Iris pigment epithelial cell (primary cell): ENCODE measurements around the gene FAM131A.

Source experiments
- DNase-seq: peaks from one replicate; pipeline ENCODE4 v3.0.0-alpha.2; 2011; ENCODE audit warnings: low read depth

Gene FAM131A

DNA sequence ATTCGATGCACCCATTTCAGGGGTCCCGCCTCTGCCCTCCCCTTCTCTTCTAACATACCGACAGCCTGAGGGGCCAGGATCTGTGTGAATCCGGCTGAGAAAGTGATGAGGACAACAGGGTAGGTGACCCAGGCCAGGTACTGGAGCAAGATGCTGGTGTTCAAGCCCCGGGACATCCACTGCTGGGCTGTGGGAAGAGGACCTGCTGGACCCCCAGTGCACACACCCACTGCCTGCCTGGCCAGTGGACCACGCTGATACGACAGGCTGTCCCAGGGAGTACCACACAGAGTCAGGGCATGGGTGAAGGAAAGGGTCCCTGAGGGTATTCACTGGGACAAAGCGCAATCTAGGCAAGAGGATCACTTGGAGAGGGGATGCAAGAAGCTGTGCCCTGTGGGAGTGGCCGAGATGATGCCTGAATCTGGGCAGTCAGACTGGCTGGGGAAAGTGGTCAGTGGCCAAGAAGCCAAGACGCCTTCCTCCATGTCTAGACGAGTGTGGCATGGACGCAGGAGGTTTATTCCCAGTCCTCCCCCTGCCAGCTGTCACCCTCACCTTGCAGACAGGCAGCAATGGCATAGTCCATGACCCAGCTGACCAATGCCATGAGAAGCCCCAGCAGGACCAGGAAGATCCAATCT, 20.8 kb downstream of the FAM131A start:
- DNase-seq = no peak

DNA sequence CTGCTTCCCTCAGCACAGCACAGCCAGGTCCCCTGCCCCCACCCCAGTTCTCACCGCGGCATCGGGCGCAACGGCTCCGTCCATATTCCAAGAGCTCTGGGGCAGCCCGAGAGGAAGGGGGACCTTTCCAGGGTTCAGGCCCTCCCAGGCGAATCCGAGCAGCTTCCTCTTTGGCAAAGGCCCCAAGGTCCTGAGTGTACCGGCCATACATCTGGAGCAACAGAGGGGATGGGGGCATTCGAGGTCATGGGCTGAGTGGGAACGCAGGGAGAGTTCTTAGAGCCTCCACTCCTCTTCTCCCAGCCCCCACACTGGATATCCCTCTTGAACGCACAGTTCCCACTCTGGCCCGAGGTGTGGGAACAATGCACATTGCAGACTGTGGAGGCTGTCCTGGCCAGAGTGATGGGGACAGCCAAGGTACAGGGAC, 21.5 kb downstream of the FAM131A start:
- DNase-seq = no peak

DNA sequence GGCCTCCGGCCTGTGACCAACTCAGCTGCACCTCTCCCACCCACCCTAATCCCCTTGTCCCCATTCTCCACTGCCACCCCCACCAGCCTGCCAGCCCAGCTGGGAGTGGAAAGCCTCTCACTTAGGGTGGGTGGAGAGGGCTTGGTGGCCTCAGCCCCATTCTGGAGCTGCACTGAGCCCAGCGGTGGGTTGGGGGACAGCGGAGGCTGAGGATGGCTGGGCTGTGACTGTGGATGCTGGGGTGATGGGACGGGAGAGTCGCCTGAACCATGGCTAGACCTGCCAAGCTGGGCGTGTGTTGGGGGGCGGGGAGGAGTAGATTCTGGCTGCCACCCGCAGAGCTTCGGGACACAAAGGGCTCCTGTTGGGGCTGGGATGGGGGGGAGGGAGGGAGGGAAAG, 22.2 kb downstream of the FAM131A start:
- DNase-seq = no peak

DNA sequence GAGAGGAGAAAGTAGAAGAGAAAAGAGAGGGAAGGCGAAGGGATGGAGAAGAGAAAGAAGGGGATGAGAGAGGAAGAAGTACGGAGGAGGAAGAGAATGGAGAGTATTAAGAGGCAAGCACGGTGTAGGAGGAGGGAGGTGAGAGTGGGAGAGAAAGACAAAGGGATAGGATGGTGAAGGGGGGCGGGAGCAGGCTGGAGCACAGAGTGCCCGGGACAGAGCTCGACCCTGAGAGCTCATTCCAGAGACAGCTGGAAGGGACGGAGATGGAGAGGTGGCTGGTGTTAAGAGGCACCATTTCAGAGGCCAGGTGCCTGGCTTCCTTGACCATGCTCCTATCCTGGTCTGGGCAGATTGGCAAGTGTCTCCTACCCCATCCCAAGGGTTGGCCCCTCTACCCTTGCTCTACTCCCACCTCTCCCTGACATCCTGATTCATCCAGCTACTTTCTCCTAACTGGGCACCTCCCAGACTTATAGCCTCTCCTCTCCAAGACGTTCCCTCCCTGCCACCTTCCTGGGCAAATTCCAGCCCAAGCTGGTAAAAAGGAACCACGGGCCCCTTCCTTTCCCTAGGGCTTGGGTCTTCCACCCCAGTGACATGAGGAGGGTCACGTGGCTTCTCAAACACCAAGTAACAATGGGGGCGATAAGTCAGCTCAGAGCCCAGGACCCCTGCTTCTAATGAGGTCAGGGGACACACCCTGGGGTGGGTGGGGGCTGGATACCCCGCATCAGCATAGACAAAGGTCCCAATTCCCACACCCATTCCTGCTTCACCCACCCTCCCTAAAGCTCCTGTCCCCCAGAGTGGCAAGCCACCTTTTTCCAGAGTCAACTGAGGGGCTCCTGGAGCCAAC, 22.9 kb downstream of the FAM131A start:
- DNase-seq = no peak

DNA sequence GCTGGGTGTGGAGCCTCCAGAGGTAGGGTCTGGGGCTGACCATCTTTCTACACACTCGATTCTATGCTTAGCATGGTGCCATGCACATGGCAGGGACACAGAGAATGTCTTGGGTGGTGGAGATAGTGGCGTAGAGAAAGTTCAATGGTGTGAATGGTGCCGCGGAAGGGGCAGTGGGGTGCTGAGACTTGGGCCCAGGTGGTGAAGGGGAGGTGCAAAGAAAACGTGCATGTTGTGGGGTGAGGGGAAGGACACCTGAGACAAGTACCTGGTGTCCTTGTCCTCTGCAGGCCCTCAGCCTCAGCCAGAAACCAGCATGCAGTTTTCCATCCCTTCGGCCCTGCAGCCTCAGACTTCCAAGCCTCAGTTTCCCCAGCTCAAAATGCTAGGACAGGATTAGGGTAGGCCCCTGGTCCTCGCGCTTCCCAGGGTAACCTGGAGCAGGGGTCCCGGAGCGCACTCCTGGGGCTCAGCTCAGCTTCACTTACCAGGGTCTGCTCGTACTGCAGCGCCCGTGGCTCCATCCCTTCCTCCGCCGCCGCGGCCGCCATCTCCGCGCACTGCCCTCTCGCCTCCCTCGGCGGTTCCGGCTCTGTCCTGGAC, 23.6 kb downstream of the FAM131A start:
- DNase-seq = no peak

DNA sequence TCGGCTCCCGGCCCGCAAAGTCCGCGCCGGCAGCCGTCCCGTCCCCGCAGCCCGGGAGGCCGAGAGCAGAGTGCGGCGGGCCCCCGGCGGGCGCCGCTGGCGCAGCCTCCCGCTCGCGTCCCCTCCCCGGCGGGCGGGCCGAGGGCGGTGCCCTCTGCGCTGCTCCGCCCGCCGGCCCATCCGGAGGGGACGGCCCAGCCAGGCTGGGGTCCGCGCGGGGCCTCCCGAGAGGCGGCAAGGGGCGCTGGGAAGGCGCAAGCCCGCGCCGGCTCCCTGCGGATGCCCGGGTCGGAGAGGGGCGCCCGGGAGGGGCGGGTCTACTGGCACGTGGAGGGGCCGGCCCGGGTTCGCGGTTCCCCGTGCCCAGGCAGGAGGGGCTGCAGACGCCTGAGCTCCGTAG, 24.1 kb downstream of the FAM131A start, which contains the start of the genes CLCN2 and POLR2H:
Gene CLCN2 (minus strand): TSS at position 74 of the 400 bp plus-strand sequence. CDS start 126 bp downstream, outside the sequence.
Gene POLR2H (plus strand): TSS at position 179 of the 400 bp plus-strand sequence. CDS start 1,783 bp downstream, outside the sequence.
- DNase-seq = peak; percentile 21

DNA sequence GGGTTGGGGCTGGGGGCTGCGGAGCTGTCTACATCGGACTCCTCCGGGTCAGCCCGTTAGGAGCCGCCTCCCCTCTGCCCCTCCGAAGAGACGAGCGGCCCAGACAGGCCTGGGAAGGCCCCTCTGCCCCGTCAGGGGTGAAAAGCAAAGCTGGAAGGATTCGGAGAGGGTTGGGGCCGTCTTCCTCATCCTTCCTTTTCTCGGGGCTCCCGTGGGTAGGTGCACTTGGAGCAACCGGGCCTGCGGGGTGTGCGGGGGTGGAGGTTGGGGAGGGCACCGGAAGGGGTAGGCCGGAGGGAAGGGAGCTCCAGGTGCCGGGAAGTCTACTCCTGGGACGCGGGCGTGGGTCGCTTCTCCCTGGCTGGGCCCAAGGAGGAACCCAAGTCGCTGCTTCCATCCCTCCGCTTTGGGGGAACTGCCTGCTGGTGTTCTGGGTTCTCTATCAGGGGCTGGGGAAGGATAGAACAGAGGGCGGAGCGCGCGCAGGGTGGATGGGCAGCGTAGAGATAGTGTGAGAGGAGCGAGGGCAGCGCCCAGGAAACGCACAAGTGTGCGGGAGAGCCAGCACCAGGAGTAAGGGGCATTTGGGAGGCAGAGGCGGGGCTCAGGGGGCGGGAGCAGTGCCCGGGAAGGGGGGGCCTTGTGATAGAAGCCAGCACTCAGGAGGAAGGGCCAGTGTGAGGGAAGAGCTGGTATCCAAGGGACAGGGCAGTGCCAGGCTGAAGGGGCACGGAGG, 24.7 kb downstream of the FAM131A start:
- peak; percentile 61 for DNase-seq

DNA sequence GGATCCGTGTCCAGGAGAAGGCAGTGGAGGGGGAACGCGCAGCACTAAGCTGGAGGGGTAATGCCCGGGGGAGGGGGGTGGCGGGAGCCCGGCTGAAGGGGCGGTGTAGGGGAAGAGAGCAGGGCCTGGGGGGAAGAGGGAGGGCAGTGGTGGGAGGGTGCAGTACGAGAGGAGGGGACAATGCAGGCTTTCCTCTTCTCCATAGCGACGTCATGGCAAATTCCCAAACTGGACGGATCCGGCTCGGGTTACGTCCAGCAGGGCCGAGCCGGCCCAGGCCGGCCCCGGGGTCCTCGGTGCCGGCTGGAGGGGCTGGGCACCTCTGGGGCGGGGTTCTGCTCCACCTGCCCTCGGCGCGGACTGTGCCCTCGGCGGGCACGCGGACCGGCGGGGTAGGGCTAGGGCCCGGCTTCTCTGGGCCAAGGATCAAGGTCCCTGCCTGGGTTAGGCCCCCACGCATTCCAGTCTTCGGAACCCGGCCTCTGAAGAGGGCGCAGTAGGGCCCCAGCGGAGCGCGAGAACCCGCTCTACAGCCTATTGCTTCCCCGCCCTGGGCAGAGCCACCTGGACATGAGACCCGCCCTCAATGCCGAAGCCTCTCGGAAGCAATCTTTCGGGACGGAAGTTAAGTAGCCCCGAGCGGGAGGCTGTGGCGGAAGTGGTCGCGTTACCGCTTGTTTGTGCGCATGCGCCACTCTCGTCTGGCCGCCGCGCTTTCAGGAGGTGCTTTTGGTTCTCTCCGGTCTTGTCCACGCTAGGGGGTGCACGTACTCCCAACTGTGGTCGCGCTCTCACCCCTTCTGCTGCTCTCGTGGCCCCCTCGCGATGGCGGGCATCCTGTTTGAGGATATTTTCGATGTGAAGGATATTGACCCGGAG, 25.5 kb downstream of the FAM131A start:
- peak; percentile 97 for DNase-seq

DNA sequence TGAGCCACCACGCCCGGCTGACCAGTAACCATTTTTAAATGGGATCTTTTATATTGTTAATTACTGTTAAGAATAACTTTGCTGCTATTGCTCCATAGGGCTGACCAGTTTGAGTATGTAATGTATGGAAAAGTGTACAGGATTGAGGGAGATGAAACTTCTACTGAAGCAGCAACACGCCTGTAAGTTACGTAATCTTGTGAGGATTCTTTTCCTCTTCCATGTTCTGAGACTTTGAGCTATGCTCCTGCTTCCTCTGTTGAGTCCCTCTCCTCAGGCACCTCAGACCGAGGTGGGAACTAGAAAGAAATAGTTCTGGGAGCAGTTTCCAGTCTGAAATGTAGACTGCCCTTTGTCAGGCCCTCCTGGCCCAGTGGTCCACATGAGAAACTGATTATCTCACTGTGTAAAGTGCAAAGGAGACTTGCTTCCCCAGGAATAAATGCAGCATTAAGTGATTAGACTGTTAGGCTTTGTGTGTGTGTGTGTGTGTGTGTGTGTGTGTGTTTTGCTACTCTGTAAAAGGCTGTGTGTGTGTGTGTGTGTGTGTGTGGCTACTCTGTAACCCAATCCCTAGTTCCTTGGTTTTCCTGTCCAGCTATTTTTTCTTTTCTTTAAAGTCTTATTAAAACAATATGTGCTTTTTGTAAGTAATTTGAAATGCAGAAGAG, 29.4 kb downstream of the FAM131A start:
- DNase-seq = peak; percentile 72

DNA sequence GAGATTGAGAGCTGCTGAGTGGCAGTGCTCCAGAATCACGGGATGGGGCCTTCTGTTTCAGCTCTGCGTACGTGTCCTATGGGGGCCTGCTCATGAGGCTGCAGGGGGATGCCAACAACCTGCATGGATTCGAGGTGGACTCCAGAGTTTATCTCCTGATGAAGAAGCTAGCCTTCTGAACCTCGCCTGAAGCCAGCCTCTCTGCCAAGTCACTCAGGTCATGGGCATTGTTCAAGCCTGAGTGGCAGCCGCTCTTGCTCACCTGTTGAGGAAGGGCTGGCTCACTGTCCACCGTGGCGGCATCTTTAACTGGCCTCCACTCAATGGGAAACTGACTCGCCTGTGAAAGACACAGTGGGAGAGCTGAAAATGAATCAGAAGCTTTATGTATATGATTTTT, 30.7 kb downstream of the FAM131A start:
- DNase-seq = no peak

DNA sequence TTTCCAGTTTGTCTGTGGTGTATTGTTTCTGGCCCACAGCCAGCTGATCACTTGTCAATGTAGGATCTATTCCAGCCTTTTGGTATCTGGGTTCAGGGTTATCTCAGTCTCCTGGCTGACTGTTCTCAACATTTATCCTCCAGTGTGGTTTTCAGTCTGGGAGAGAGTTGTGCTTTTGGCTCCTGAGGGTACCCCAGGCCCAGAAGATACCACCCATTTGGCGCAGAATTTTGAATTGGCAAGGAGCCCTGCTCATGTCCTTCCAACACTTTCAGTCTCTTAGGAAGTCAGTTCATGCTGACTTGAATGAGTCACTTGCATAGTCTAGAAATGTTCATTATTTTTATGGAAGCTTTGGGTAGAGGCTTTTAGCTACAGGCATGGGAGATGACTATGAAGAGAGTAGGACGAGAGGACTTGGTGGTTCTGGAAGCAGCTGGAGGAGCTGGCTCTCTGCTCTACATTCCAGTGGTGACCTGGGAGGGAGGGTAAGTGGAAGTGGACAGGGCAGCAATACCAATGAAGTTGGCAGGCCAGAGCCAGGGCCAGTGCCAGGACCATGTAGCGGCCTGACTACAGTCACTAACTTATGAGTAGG, 31.3 kb downstream of the FAM131A start:
- peak; percentile 71 for DNase-seq

DNA sequence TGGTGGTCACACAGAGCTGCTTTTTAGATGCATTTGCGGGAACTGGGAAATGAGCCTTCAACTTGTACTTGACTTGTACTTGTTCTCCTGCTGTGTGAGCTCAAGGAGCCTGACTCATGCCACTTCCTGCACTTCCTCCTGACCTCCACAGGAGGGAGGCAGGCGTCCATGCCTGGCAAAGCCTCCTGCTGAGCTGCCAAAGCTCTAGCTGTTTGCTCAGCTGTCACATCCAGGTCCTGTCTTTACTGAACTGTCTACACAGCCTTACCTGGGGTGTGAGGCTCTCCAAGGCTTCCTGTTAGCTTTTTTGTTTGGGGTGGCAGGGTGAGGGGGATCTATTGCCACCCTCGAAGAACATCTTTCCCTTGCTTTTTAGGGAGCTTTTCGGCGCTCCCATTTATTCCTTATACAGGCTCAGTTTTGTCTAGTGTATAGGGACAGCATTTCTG, 34.2 kb downstream of the FAM131A start:
- peak; percentile 91 for DNase-seq

DNA sequence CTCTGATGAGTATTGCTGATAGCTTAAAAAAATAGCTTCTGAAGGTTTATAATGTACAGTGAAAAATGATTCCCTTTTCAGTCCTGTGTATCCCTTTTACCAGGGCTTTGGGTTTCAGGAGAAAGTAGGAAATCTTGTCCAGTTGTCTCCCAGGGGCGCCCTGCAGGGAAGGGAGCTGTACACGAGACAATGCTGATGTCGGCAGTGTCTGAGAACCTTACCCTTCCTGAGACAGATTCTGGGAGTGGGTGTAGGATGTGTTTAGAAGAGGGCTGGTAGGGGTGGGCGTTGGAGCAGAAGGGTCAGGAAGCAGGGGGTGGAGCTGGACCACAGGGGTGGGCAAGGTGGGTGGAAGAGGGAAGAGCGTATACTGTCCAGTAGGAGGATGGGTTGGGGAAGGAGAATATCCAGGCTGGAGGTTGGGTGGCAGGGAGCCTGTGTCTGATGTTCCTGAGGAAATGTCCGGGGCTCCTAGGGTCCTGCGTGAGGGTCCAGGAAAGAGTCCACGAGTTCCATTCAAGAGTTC, 35.0 kb downstream of the FAM131A start:
- DNase-seq = no peak

DNA sequence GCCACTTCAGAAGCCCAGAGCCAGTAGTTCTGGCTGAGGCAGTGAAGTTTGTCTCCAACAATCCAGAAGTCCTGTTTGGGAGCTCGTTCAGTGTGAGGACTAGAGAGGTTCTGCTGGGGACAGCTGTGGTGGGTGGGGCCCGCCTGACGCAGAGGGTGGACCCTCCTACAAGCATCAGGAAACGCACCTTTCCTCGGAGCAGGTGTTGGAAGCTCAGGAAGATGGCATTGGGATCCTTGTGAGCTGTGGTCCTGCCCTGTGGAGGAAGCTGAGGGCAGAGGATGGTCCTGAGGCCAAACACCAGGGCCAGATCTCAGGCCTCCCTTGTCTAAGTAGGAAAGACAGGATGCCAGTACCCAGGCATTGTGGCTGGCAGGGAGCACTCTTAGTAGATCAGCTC, 35.5 kb downstream of the FAM131A start:
- DNase-seq = no peak

DNA sequence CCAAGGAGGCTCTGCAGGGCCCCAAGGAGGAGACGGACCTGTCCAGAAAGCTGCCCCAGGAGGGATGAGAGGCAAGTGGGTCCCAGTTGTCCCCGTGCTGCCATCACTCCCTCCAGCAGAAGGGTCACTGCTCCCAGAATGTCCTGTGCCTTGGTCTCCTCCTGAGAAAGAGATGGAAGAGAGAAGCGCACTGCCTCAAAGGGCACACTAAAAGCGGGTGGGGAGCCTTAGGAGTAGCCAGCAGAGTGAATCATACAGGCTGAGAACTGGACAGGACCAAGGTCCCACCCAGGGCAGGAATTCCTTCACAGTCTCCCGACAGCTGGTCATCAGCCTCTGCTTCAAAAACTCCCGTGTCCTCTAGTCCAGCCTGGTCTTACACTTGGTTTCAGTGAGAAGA, 36.0 kb downstream of the FAM131A start:
- DNase-seq = peak; percentile 14

DNA sequence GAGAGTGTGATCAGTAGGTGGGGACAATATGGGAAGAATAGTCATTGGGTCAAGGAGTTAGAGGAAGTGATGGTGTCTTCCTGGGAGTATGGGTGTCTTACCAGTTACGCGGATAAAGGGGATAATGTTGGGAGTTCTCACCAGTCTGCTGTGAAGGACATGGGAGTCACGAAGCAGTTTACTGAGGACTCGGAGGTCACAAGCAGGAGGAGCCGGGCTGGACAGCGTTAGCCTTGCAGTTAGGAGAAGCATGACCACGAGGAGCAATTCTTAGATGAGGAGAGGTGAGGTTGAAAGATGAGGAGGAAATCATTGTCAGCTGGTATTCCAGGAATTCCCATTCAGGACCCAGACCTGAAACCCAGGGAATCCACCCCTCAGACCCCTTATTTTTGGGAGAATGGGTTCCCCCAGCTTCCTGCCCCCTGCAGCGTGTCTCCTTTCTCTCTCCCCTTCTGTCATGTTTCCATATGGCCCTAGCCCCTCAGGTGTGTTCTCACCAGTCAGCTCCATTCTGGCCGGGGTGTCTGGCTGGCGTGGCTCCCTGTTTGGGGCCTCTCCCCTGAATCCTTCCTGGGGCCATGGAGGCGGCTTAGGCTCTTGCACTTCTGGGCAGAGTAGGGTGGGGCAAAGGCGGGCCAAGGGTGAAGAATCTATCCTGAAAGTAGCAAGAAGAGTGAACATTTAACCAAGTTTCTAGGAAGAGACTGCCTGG, 38.5 kb downstream of the FAM131A start:
- DNase-seq = no peak

DNA sequence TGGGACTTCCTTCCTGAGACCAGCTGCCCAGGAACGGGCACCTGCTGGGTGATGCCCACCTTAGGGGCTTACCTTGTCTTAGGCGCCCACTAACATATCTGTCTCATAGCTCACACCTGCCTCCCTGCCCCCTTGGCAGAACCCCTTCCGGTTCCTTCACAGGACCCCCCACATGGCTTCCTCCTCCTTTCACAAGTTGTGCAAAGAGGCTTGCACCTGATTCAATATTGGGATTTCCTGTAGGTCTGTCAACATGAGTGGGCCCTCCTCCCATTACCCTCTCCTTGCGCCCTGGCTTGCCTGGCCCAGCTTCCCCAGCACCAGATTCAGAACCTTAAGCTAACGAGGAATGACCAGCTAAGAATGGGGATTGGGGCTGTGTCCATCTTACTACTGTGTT, 40.0 kb downstream of the FAM131A start:
- DNase-seq = no peak

DNA sequence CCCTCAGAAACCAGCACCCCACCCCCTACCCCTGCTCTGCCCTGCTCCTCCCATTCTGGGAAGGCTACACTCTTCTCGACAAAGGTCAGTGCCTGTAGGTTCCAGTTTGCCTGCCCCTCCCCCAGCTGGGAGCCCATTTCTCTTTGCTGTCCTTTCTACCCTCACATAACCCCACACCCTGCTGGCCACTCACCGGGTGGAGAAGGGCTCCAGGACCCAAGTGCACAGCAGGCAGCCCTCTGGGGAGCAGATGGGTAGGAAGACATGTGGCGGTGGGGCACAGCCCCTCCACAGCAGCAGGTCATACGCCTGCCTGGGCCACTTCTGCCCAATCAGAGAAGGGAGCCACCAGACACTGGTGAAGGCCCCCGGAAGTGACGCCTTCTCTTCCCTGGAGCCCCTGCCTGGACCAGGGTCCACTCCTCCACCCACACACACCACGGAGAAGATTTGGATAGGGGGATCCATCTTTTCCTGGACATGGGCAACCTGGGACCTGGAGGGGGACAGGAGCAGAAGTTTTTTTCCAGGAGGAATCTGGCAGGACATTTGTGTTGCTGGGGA, 40.6 kb downstream of the FAM131A start, which contains the start of gene THPO:
Gene THPO (minus strand): TSS at position 326 of the 564 bp plus-strand sequence. CDS start 1,948 bp downstream, outside the sequence.
- no peak for DNase-seq
